GM12878 (cell line): ENCODE measurements around the gene CLEC20A. TPM values are rescaled to one million over a fixed set of nuclear protein-coding genes. Genes with fewer than 3 reads are reported as not detected.

Experiments
- BHLHE40 ChIP-seq, 2 experiments: fragments of 450-650 bp in 1 of 2; IDR thresholded peaks; 2 replicates each; pipeline ENCODE4 v1.6.1; 2011 to 2017; ENCODE audit warnings: low read depth in 2 of 2, borderline replicate concordance in 1 of 2, improper control_type of control experiment in 1 of 2, low read length in 1 of 2, mild to moderate bottlenecking in 1 of 2
- CHD2 ChIP-seq: IDR thresholded peaks from 2 replicates; pipeline ENCODE4 v1.6.1; 2011; ENCODE audit warnings: low read depth, low read length, improper control_type of control experiment, borderline replicate concordance
- EGR1 ChIP-seq, 2 experiments: IDR thresholded peaks; 1 replicate in 1 of 2; 2 replicates in 1 of 2; pipeline ENCODE4 v1.6.1; 2011 to 2012; ENCODE audit warnings: low read depth in 2 of 2, low read length in 2 of 2, borderline replicate concordance in 1 of 2, mild to moderate bottlenecking in 1 of 2, moderate library complexity in 1 of 2
- EP300 ChIP-seq, 2 experiments: fragments of 150-350 bp in 1 of 2; IDR thresholded peaks; 2 replicates each; pipeline ENCODE4 v1.6.1; 2011 to 2012; ENCODE audit warnings: low read depth in 2 of 2, low read length in 2 of 2, borderline replicate concordance in 1 of 2, improper control_type of control experiment in 1 of 2, inconsistent platforms in 1 of 2; ENCODE audit not compliant: control insufficient read depth in 1 of 2
- FOXM1 ChIP-seq: IDR thresholded peaks from 2 replicates; pipeline ENCODE4 v1.6.1; 2012; ENCODE audit warnings: low read depth, mild to moderate bottlenecking, inconsistent platforms, low read length, moderate library complexity
- SMAD1 ChIP-seq: fragments of 450-650 bp; IDR thresholded peaks from 2 replicates; pipeline ENCODE4 v1.6.1; 2018; ENCODE audit warnings: mild to moderate bottlenecking, low read depth; ENCODE audit not compliant: partially characterized antibody
- SPI1 ChIP-seq: IDR thresholded peaks from 2 replicates; pipeline ENCODE4 v1.6.1; 2011; ENCODE audit warnings: low read depth, mild to moderate bottlenecking, low read length, moderate library complexity, borderline replicate concordance; ENCODE audit not compliant: insufficient read depth
- SREBF1 ChIP-seq: IDR thresholded peaks from 2 replicates; pipeline ENCODE4 v1.6.1; 2012; ENCODE audit warnings: mild to moderate bottlenecking, low read length
- ZSCAN29 ChIP-seq: fragments of 450-650 bp; IDR thresholded peaks from 2 replicates; pipeline ENCODE4 v1.6.1; 2017; ENCODE audit warnings: mild to moderate bottlenecking, moderate library complexity
- polyA plus RNA-seq, 11 experiments: library from polyadenylated mRNA; depleted of rRNA in 4 of 11; unstranded in 6 of 11; stranded (reverse) in 5 of 11; fragments of >200 nt; fragmentation: Nextera tagmentation in 4 of 11; fragmentation: Illumina TruSeq in 1 of 11; extraction: Ambion mirVana in 4 of 11; extraction: Trizol in 1 of 11; gene quantifications; 1 replicate in 1 of 11; 2 replicates in 10 of 11; pipeline versions ENCODE4 v1.2.1 to v1.2.3, GENCODE V29; 2011 to 2016; ENCODE audit warnings: inconsistent platforms in 2 of 11, missing spikeins in 2 of 11, low read depth in 1 of 11
- total RNA-seq, 4 experiments: library from RNA; depleted of rRNA in 3 of 4; stranded (reverse); fragments of >200 nt in 3 of 4; fragmentation: Illumina TruSeq in 1 of 4; extraction: Trizol in 1 of 4; gene quantifications; 2 replicates each; pipeline versions ENCODE4 v1.2.1 to v1.2.3, GENCODE V29; 2013 to 2021
- TF ChIP-seq, protein P1 (sequence below): fragments of 450-650 bp; IDR thresholded peaks from 2 replicates; pipeline ENCODE4 v1.6.1; 2017; ENCODE audit warnings: borderline replicate concordance
- TF ChIP-seq, protein P2 (sequence below): IDR thresholded peaks from 2 replicates; pipeline ENCODE4 v1.6.1; 2011; ENCODE audit warnings: low read depth, low read length, improper control_type of control experiment, borderline replicate concordance

The CLEC20A gene
- total and polyA plus RNA-seq, 10 of the 15 experiments (the other 5 are each of a cell fraction or from before 2014, with no cell fraction given), result not detected

DNA sequence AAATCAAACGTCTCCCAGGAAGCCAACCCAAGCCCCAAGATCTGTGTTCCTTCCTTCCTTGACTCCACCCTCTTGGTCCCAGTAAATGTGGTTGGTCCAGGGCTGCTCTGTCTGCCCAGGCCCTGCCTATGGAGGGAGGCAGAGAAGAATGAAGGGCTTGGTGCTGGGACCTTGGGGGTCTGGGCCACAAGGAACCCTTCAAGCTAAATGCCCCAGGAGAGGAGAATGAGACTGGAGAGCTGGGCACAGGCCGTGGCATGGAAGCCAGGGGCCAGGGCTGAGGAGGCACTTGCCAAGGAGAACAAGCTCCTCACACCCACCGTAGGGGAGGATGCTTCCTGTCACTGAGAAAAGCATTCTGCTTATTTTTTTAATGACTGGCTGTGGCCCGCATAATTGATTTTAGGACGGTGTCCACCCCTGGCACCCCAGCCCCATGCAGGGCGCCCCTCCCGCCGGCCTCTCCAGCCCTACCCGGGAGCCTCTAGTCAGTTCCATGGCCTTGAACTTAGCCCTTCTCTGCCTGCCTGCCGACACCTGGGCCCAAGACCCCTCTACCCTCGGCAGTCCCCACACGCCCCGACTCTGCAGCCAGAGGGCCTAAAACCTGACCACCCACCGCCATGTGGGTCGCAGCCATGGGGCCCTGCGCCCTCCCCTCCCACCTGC lies 889 bp downstream of the CLEC20A start (continued):
- TF ChIP-seq, protein P1, sequence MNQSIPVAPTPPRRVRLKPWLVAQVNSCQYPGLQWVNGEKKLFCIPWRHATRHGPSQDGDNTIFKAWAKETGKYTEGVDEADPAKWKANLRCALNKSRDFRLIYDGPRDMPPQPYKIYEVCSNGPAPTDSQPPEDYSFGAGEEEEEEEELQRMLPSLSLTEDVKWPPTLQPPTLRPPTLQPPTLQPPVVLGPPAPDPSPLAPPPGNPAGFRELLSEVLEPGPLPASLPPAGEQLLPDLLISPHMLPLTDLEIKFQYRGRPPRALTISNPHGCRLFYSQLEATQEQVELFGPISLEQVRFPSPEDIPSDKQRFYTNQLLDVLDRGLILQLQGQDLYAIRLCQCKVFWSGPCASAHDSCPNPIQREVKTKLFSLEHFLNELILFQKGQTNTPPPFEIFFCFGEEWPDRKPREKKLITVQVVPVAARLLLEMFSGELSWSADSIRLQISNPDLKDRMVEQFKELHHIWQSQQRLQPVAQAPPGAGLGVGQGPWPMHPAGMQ, result no peak
- TF ChIP-seq EGR1 (IDR thresholded peaks at IDR 0.05; ENCODE audit: borderline replicate concordance in 1 of 2, low read depth in 2 of 2, low read length in 2 of 2) (no peak), BHLHE40 (IDR thresholded peaks at IDR 0.05; ENCODE audit: borderline replicate concordance in 1 of 2, low read depth in 2 of 2, low read length in 1 of 2) (no peak), SPI1 (no peak), EP300 (IDR thresholded peaks at IDR 0.05; ENCODE audit: borderline replicate concordance in 1 of 2, control insufficient read depth in 1 of 2, low read depth in 2 of 2, low read length in 2 of 2) (no peak), CHD2 (no peak), FOXM1 (no peak), ZSCAN29 (no peak), SREBF1 (no peak), SMAD1 (no peak)
- TF ChIP-seq, protein P2, sequence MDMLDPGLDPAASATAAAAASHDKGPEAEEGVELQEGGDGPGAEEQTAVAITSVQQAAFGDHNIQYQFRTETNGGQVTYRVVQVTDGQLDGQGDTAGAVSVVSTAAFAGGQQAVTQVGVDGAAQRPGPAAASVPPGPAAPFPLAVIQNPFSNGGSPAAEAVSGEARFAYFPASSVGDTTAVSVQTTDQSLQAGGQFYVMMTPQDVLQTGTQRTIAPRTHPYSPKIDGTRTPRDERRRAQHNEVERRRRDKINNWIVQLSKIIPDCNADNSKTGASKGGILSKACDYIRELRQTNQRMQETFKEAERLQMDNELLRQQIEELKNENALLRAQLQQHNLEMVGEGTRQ, result no peak
